OCI-LY1 (cell line): ENCODE data around the gene CDA.

Experiments
- H2AFZ ChIP-seq: fragments of 200-600 bp; sonication (generic), shearing (Covaris generic); 2 replicates; pipeline ENCODE4 v1.6.0; 2014; ENCODE audit warnings: antibody characterized with exemption, mild to moderate bottlenecking, low read length
- H3F3A ChIP-seq: fragments of 200-600 bp; sonication (generic), shearing (Covaris generic); 2 replicates; pipeline ENCODE4 v1.6.0; 2014; ENCODE audit warnings: mild to moderate bottlenecking, antibody characterized with exemption, low read length, moderate library complexity; ENCODE audit not compliant: insufficient read depth
- H3K27ac ChIP-seq: fragments of 200-600 bp; sonication (generic); 2 replicates; pipeline ENCODE4 v1.5.1; 2014; ENCODE audit warnings: low read length, mixed run types, mild to moderate bottlenecking, low read depth; ENCODE audit not compliant: poor library complexity, severe bottlenecking
- H3K27me3 ChIP-seq: fragments of 200-600 bp; sonication (generic); 2 replicates; pipeline ENCODE4 v1.6.0; 2014; ENCODE audit warnings: antibody characterized with exemption, mild to moderate bottlenecking, low read length, moderate library complexity; ENCODE audit not compliant: insufficient read depth
- H3K36me3 ChIP-seq: fragments of 200-600 bp; sonication (generic); 2 replicates; pipeline ENCODE4 v1.6.1; 2014; ENCODE audit warnings: mild to moderate bottlenecking, antibody characterized with exemption, low read length, moderate library complexity, mixed read lengths; ENCODE audit not compliant: insufficient read depth
- H3K4me1 ChIP-seq: fragments of 200-600 bp; sonication (generic); 2 replicates; pipeline ENCODE4 v1.5.1; 2014; ENCODE audit warnings: mild to moderate bottlenecking, low read length, moderate library complexity; ENCODE audit not compliant: insufficient read depth, severe bottlenecking
- H3K4me2 ChIP-seq: fragments of 200-600 bp; sonication (generic), shearing (Covaris generic); 2 replicates; pipeline ENCODE4 v1.6.1; 2014; ENCODE audit warnings: low read length
- H3K4me3 ChIP-seq: fragments of 200-600 bp; sonication (generic); 2 replicates; pipeline ENCODE4 v1.5.1; 2014; ENCODE audit warnings: low read length, low read depth, mild to moderate bottlenecking, mixed read lengths; ENCODE audit not compliant: poor library complexity, severe bottlenecking
- H3K79me2 ChIP-seq: fragments of 200-600 bp; shearing (Covaris generic); 2 replicates; pipeline ENCODE4 v1.6.1; 2016; ENCODE audit warnings: mixed run types, low read length, mixed read lengths; ENCODE audit not compliant: insufficient read depth
- H3K9ac ChIP-seq: fragments of 200-600 bp; sonication (generic), shearing (Covaris generic); 2 replicates; pipeline ENCODE4 v1.6.1; 2014; ENCODE audit warnings: mild to moderate bottlenecking, low read length, mixed read lengths
- H3K9me2 ChIP-seq: fragments of 200-600 bp; sonication (generic), shearing (Covaris generic); 2 replicates; pipeline ENCODE4 v1.6.1; 2014; ENCODE audit warnings: low read depth, mild to moderate bottlenecking, low read length, mixed read lengths
- H3K9me3 ChIP-seq: fragments of 200-600 bp; shearing (Covaris generic); 2 replicates; pipeline ENCODE4 v1.6.1; 2014; ENCODE audit warnings: low read length, mixed read lengths
- H4K20me1 ChIP-seq: fragments of 200-600 bp; sonication (generic), shearing (Covaris generic); 2 replicates; pipeline ENCODE4 v1.6.0; 2016; ENCODE audit warnings: mild to moderate bottlenecking, low read length; ENCODE audit not compliant: insufficient read depth
- CTCF ChIP-seq: fragments of 200-600 bp; sonication (generic), shearing (Covaris generic); IDR thresholded peaks from 2 replicates; pipeline ENCODE4 v1.5.1; 2017; ENCODE audit warnings: mild to moderate bottlenecking, antibody characterized with exemption, low read length, moderate library complexity, mixed read lengths
- EZH2 ChIP-seq: fragments of 200-600 bp; sonication (generic), shearing (Covaris generic); IDR thresholded peaks from 2 replicates; pipeline ENCODE4 v1.8.0; 2017; ENCODE audit warnings: borderline replicate concordance, mixed run types, mild to moderate bottlenecking, antibody characterized with exemption, low read length, moderate library complexity, mixed read lengths

CDA gene

GRCh38 chr1:20621012-20621411 lies 32.1 kb downstream of the CDA start:
- H3K27me3 ChIP-seq, result 0 out of 2 replicates have a peak, but pooled peaks cover 1% of the 10 kb centered on the region
- no peaks in the 10 kb centered on the region for H3K36me3 ChIP-seq
- H3K9me2 ChIP-seq, result no peaks in the 10 kb centered on the region
- no peak overlapping the region for H3K9ac ChIP-seq
- no peaks in the 10 kb centered on the region for H3K4me1 ChIP-seq
- TF ChIP-seq CTCF (no peak), EZH2 (no peak)
- no peaks in the 10 kb centered on the region for H3F3A ChIP-seq
- no peak overlapping the region for H3K27ac ChIP-seq
- no peak overlapping the region for H3K4me3 ChIP-seq
- H3K79me2 ChIP-seq, result no peaks in the 10 kb centered on the region
- H4K20me1 ChIP-seq, result no peaks in the 10 kb centered on the region
- H2AFZ ChIP-seq, result no peak overlapping the region
- H3K4me2 ChIP-seq, result no peak overlapping the region
- no peaks in the 10 kb centered on the region for H3K9me3 ChIP-seq

GRCh38 chr1:20624709-20625108 lies 35.8 kb downstream of the CDA start:
- no peak overlapping the region for H2AFZ ChIP-seq
- TF ChIP-seq CTCF (no peak), EZH2 (no peak)
- no peaks in the 10 kb centered on the region for H3F3A ChIP-seq
- no peaks in the 10 kb centered on the region for H3K36me3 ChIP-seq
- H3K9me2 ChIP-seq, result no peaks in the 10 kb centered on the region
- H3K4me2 ChIP-seq, result no peak overlapping the region
- no peaks in the 10 kb centered on the region for H3K9me3 ChIP-seq
- H3K79me2 ChIP-seq, result no peaks in the 10 kb centered on the region
- no peak overlapping the region for H3K27ac ChIP-seq
- H3K9ac ChIP-seq, result no peak overlapping the region
- H3K4me3 ChIP-seq, result no peak overlapping the region
- no peaks in the 10 kb centered on the region for H4K20me1 ChIP-seq
- H3K4me1 ChIP-seq, result no peaks in the 10 kb centered on the region
- H3K27me3 ChIP-seq, result no peaks in the 10 kb centered on the region

GRCh38 chr1:20625176-20626097 lies 36.5 kb downstream of the CDA start:
- Histone ChIP-seq H3F3A (no peaks in the 10 kb centered on the region), H3K27me3 (no peaks in the 10 kb centered on the region), H3K4me1 (no peaks in the 10 kb centered on the region), H3K9me2 (no peaks in the 10 kb centered on the region), H4K20me1 (no peaks in the 10 kb centered on the region), H2AFZ (no peak overlapping the region), H3K4me3 (no peak overlapping the region), H3K36me3 (no peaks in the 10 kb centered on the region), H3K79me2 (no peaks in the 10 kb centered on the region), H3K9ac (no peak overlapping the region), H3K9me3 (no peaks in the 10 kb centered on the region), H3K27ac (no peak overlapping the region), H3K4me2 (no peak overlapping the region)
- TF ChIP-seq CTCF (no peak), EZH2 (no peak)
